Neuronal stem cell (in vitro differentiated cells): ENCODE measurements around the gene ZNF718.
"Not testable (repeated sequence)": the region's sequence is repeated elsewhere in the genome, so short reads cannot be mapped to it uniquely, and the experiment has no call there.

Experiments used
- DNase-seq: peaks from one replicate; pipeline ENCODE4 v3.0.0-alpha.2; 2013; ENCODE audit warnings: low spot score
- H2AFZ ChIP-seq: one replicate; pipeline ENCODE4 v1.6.1; 2013; ENCODE audit warnings: mild to moderate bottlenecking, low read length, inconsistent platforms
- H2AK5ac ChIP-seq: 2 replicates; pipeline ENCODE4 v1.6.1; 2013; ENCODE audit warnings: low read depth, mild to moderate bottlenecking, inconsistent platforms, low read length, moderate library complexity, mixed read lengths
- H2BK120ac ChIP-seq: 2 replicates; pipeline ENCODE4 v1.6.1; 2013; ENCODE audit warnings: low read depth, mild to moderate bottlenecking, inconsistent platforms, low read length, moderate library complexity, mixed read lengths
- H2BK12ac ChIP-seq: one replicate; pipeline ENCODE4 v1.6.1; 2013; ENCODE audit warnings: low read length, inconsistent platforms
- H2BK15ac ChIP-seq: 2 replicates; pipeline ENCODE4 v1.6.1; 2013; ENCODE audit warnings: mild to moderate bottlenecking, low read length, inconsistent platforms, mixed read lengths
- H2BK5ac ChIP-seq: one replicate; pipeline ENCODE4 v1.6.1; 2013; ENCODE audit warnings: inconsistent platforms, mild to moderate bottlenecking, low read length, moderate library complexity
- H3K14ac ChIP-seq: one replicate; pipeline ENCODE4 v1.6.1; 2013; ENCODE audit warnings: low read length, inconsistent platforms
- H3K18ac ChIP-seq: 2 replicates; pipeline ENCODE4 v1.6.1; 2013; ENCODE audit warnings: low read length, inconsistent platforms
- H3K23ac ChIP-seq: 2 replicates; pipeline ENCODE4 v1.6.1; 2013; ENCODE audit warnings: low read depth, mild to moderate bottlenecking, mixed read lengths, low read length, inconsistent platforms; ENCODE audit not compliant: poor library complexity
- H3K27ac ChIP-seq: replicated peaks from 3 replicates; pipeline ENCODE4 v1.5.1; 2013; ENCODE audit warnings: low read length, inconsistent platforms
- H3K27me3 ChIP-seq, 3 experiments: 2 replicates each; pipeline ENCODE4 v1.6.1; 2013; ENCODE audit warnings: low read length in 3 of 3, mild to moderate bottlenecking in 2 of 3, inconsistent platforms in 1 of 3, low read depth in 1 of 3, mixed read lengths in 1 of 3, moderate library complexity in 1 of 3; ENCODE audit not compliant: control insufficient read depth in 3 of 3, insufficient read depth in 3 of 3
- H3K36me3 ChIP-seq, 2 donors: replicated peaks in 1 of 2; 2 replicates each; pipeline ENCODE4 v1.6.1; 2013; ENCODE audit warnings: low read length in 2 of 2; ENCODE audit not compliant: control insufficient read depth in 2 of 2, insufficient read depth in 2 of 2
- H3K4ac ChIP-seq: 2 replicates; pipeline ENCODE4 v1.6.1; 2013; ENCODE audit warnings: inconsistent platforms, mild to moderate bottlenecking, low read length, moderate library complexity
- H3K4me1 ChIP-seq, 2 donors: 1 replicate in 1 of 2; 2 replicates in 1 of 2; pipeline ENCODE4 v1.6.1; 2013; ENCODE audit warnings: low read length in 2 of 2, low read depth in 1 of 2; ENCODE audit not compliant: control insufficient read depth in 2 of 2, insufficient read depth in 1 of 2
- H3K4me2 ChIP-seq: one replicate; pipeline ENCODE4 v1.6.1; 2013; ENCODE audit warnings: mild to moderate bottlenecking, low read length, inconsistent platforms; ENCODE audit not compliant: insufficient read depth, poor library complexity, severe bottlenecking
- H3K4me3 ChIP-seq, 2 donors: 2 replicates each; pipeline ENCODE4 v1.5.1; 2013; ENCODE audit warnings: low read length in 2 of 2, mild to moderate bottlenecking in 2 of 2, inconsistent platforms in 1 of 2, moderate library complexity in 1 of 2
- H3K79me1 ChIP-seq: one replicate; pipeline ENCODE4 v1.6.1; 2013; ENCODE audit warnings: low read depth, mild to moderate bottlenecking, inconsistent platforms, low read length, moderate library complexity
- H3K9ac ChIP-seq: one replicate; pipeline ENCODE4 v1.6.1; 2013; ENCODE audit warnings: mild to moderate bottlenecking, low read depth, low read length, inconsistent platforms; ENCODE audit not compliant: poor library complexity
- H3K9me3 ChIP-seq, 2 donors: replicated peaks in 1 of 2; 2 replicates each; pipeline versions ENCODE3 to v1.6.1; 2013; ENCODE audit warnings: low read length in 2 of 2, mild to moderate bottlenecking in 2 of 2, inconsistent platforms in 1 of 2, low read depth in 1 of 2, mixed read lengths in 1 of 2, moderate library complexity in 1 of 2; ENCODE audit not compliant: control insufficient read depth in 2 of 2, insufficient read depth in 1 of 2
- H4K8ac ChIP-seq: one replicate; pipeline ENCODE4 v1.6.1; 2013; ENCODE audit warnings: low read depth, mild to moderate bottlenecking, inconsistent platforms, low read length, moderate library complexity
- H4K91ac ChIP-seq: one replicate; pipeline ENCODE4 v1.6.1; 2013; ENCODE audit warnings: low read length, low read depth, mild to moderate bottlenecking, inconsistent platforms; ENCODE audit not compliant: poor library complexity
- WGBS, 2 donors: extraction: QIAGEN DNeasy Blood & Tissue Kit; methylation state at CpG; one replicate each; pipeline ENCODE4 v1.1.7; 2013; ENCODE audit warnings: missing lambda C conversion rate in 2 of 2, mixed read lengths in 1 of 2; ENCODE audit not compliant: insufficient read length in 2 of 2, insufficient replicate concordance in 1 of 2; ENCODE audit errors: extremely low coverage in 2 of 2; 5-methylcytosine and 5-hydroxymethylcytosine counted together

Gene ZNF718

GRCh38 chr4:147233-147632 lies 22.9 kb downstream of the ZNF718 start:
- Histone ChIP-seq H3K79me1 (peaks cover 8% of the 10 kb centered on the region), H3K27me3 (no peaks in the 10 kb centered on the region), H2AK5ac (no peak overlapping the region), H3K14ac (no peak overlapping the region), H2BK120ac (no peak overlapping the region), H3K36me3 (peaks cover 26 to 79% of the 10 kb centered on the region in 2 donors), H3K4me2 (no peak overlapping the region), H4K91ac (no peak overlapping the region), H2AFZ (no peak overlapping the region), H3K23ac (no peak overlapping the region), H3K9ac (no peak overlapping the region), H4K8ac (no peak overlapping the region), H3K27ac (no peak overlapping the region), H3K18ac (no peak overlapping the region), H3K4me1 (no peaks in the 10 kb centered on the region), H3K4me3 (no peak overlapping the region), H3K9me3 (peaks cover 34 to 92% of the 10 kb centered on the region in 2 donors), H2BK15ac (no peak overlapping the region), H3K4ac (no peak overlapping the region), H2BK5ac (no peak overlapping the region), H2BK12ac (no peak overlapping the region)
- no CpG with 5 or more reads among the region's 4 CpGs for WGBS, 2 donors
- DNase-seq: no peak

DNA sequence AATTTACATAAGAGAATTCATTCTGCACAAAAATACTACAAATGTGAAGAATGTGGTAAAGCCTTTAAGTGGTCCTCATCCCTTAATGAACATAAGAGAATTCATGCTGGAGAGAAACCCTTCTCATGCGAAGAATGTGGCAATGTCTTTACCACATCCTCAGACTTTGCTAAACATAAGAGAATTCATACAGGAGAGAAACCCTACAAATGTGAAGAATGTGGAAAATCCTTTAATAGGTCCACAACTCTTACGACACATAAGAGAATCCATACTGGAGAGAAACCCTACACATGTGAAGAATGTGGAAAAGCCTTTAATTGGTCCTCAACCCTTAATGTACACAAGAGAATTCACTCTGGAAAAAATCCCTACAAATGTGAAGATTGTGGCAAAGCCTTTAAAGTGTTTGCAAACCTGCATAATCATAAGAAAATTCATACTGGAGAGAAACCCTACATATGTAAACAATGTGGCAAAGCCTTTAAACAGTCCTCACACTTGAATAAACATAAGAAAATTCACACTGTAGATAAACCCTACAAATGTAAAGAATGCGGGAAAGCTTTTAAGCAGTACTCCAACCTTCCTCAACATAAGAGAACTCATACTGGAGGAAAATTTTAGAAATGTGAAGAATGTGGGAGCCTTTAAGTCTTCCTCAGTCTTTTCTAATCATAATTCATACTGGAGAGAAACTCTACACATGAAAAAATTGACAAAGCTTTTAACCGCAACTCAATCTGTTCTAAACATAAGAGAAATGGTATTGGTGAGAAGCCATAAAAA lies 37.4 kb downstream of the ZNF718 start:
- no CpG with 5 or more reads among the region's 4 CpGs for WGBS, 2 donors
- Histone ChIP-seq H3K18ac (no peak overlapping the region), H4K8ac (no peak overlapping the region), H2BK12ac (no peak overlapping the region), H3K36me3 (peaks cover 8 to 33% of the 10 kb centered on the region in 2 donors), H3K14ac (no peak overlapping the region), H3K27ac (no peak overlapping the region), H2AK5ac (no peak overlapping the region), H3K23ac (no peak overlapping the region), H3K9me3 (peaks cover 10 to 89% of the 10 kb centered on the region in 2 donors), H3K4ac (no peak overlapping the region), H3K79me1 (no peaks in the 10 kb centered on the region), H3K4me1 (no peaks in the 10 kb centered on the region), H3K9ac (no peak overlapping the region), H3K4me3 (no peak overlapping the region), H2BK120ac (no peak overlapping the region), H3K27me3 (no peaks in the 10 kb centered on the region), H3K4me2 (no peak overlapping the region), H2AFZ (no peak overlapping the region), H2BK15ac (no peak overlapping the region), H4K91ac (no peak overlapping the region), H2BK5ac (no peak overlapping the region)
- no peak for DNase-seq

DNA sequence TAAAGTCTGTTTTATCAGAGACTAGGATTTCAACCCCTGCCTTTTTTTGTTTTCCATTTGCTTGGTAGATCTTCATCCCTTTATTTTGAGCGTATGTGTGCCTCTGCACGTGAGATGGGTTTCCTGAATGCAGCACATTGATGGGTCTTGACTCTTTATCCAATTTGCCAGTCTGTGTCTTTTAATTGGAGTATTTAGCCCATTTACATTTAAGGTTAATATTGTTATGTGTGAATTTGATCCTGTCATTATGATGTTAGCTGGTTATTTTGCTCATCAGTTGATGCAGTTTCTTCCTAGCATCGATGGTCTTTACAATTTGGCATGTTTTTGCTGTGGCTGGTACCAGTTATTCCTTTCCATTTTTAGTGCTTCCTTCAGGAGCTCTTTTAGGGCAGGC lies 45.3 kb downstream of the ZNF718 start:
- not testable (repeated sequence) for H3K27me3 ChIP-seq, H3K4me3 ChIP-seq, H2BK120ac ChIP-seq, H2BK15ac ChIP-seq, H3K27ac ChIP-seq, H3K4ac ChIP-seq, H2AK5ac ChIP-seq, H3K79me1 ChIP-seq, H3K36me3 ChIP-seq, H2AFZ ChIP-seq, H2BK5ac ChIP-seq, H4K8ac ChIP-seq, H3K9ac ChIP-seq, H3K23ac ChIP-seq, H3K4me1 ChIP-seq, H2BK12ac ChIP-seq, H3K4me2 ChIP-seq, DNase-seq, H3K14ac ChIP-seq, H4K91ac ChIP-seq, H3K18ac ChIP-seq
- WGBS, 2 donors: no CpG with 5 or more reads among the region's 3 CpGs
- H3K9me3 ChIP-seq: peaks cover 9 to 54% of the 10 kb centered on the region in 2 donors

DNA sequence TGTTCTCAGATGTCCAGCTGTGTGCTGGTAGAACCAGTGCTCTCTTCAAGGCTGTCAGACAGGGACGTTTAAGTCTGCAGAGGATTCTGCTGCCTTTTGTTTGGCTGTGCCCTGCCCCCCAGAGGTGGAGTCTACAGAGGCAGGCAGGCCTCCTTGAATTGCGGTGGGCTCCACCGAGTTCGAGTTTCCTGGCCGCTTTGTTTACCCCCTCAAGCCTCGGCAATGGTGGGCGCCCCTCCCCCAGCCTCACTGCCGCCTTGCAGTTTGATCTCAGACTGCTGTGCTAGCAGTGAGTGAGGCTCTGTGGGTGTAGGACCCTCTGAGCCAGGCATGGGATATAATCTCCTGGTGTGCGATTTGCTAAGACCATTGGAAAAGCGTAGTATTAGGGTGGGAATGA lies 47.0 kb downstream of the ZNF718 start:
- H3K36me3 ChIP-seq, H3K4me3 ChIP-seq, H3K14ac ChIP-seq, DNase-seq, H2BK12ac ChIP-seq, H2AFZ ChIP-seq, H3K27ac ChIP-seq, H2BK5ac ChIP-seq, H3K4me2 ChIP-seq, H4K91ac ChIP-seq, H2AK5ac ChIP-seq, H3K9ac ChIP-seq, H3K4ac ChIP-seq, H2BK120ac ChIP-seq, H3K23ac ChIP-seq, H3K27me3 ChIP-seq, H3K4me1 ChIP-seq, H2BK15ac ChIP-seq, H4K8ac ChIP-seq, H3K79me1 ChIP-seq, H3K18ac ChIP-seq: not testable (repeated sequence)
- no CpG with 5 or more reads among the region's 10 CpGs for WGBS, 2 donors
- H3K9me3 ChIP-seq: peaks cover 16 to 56% of the 10 kb centered on the region in 2 donors
